ENCODE data around the gene IGFBP1.
"Not testable (repeated sequence)": the region's sequence is repeated elsewhere in the genome, so short reads cannot be mapped to it uniquely, and the experiment has no call there.

The IGFBP1 gene

DNA sequence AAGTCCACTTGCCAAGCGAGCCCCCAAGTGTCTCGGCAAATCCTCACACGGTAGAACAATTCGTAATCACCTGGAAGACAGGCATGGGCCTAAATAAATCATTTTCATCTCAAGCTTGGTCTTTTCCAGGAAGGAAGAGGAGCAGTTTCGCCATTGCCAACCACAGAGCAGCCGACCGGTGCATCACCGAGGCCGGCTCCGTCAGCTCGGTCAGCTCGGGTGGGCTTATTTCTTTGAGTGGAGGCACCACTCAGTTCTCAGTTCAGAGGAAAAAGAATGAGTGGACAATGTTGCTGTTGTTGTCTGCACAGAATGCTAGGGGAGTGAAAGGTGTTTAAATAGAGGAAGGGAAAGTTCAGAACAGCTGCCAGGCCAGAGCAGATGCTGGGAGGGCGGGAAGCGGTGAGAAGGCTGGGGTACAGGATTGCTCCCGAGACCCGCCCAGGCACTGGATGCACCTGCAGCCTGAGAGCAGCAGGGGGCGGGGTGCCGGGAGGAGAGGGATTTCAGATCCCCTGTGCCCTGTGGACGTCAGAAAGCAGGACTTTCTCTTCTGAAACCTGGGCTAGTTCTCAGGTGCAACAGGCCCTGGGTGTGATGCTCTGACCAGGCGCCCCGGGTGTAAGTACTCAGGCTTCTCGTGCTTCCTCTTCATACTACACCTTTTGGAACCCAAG is 50.5 kb downstream of the IGFBP1 start:
- no peak for DNase-seq (ENCODE audit: low spot score)

DNA sequence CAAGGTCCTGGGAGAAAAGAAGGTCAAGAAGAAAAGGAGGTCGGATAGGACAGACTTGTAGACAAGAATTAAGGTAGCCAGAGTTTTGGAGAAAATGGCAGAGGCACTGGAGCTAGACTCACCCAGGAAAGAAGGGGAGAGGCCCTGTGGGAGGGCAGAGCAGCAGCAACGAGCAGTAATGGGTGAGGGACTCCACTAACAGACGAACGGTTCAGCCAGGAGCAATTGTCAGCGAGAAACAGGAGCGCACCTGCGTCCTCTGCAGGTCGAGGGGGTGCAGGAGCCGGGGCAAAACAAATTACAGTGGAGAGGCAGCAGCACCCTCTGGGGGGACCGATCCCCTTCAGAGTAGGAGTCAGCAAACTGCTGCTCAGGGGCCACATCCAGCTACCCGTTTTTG is 51.3 kb downstream of the IGFBP1 start:
- DNase-seq (ENCODE audit: low spot score) = no peak

DNA sequence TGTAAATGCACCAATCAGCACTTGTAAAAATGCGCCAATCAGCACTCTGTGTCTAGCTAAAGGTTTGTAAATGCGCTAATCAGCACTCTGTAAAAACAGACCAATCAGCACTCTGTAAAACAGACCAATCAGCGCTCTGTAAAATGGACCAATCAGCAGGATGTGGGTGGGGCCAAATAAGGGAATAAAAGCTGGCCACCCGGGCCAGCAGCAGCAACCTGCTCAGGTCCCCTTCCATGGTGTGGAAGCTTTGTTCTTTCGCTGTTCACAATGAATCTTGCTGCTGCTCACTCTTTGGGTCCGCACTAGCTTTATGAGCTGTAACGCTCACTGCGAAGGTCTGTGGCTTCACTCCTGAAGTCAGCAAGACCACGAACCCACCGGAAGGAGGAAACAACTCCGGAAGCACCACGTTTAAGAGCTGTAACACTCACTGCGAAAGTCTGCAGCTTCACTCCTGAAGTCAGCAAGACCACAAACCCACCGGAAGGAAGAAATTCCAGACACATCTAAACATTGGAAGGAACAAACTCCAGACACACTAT is 52.0 kb downstream of the IGFBP1 start:
- DNase-seq (ENCODE audit: low spot score) = not testable (repeated sequence)

DNA sequence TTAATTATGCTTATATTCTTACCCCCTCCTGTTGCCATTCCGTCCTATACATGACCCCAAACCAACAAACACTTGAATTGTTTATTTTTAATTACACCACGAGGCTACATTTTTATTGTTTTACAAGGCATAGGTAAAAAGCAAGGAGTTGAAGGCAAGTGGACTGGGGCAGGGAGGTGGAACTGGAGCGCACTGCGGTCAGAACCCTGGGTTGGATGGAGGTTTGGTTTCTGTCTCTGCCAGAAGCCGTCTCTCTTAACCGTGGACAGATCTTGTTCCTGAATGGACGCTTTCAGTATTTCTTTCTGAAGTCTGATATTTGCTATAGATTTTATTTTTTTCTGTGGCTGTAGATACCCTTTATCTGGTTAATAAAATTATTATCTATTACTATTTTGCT is 52.7 kb downstream of the IGFBP1 start:
- no peak for DNase-seq (ENCODE audit: low spot score)

Data from kidney capillary endothelial cell (primary cell).